ENCODE results near the gene MAP3K2. TPM values are rescaled to one million over a fixed set of nuclear protein-coding genes. Genes with fewer than 3 reads are reported as not detected.

The MAP3K2 gene
- polyA plus RNA-seq, 3 donors: 23.9 to 30.7 (median 25.1) TPM

DNA sequence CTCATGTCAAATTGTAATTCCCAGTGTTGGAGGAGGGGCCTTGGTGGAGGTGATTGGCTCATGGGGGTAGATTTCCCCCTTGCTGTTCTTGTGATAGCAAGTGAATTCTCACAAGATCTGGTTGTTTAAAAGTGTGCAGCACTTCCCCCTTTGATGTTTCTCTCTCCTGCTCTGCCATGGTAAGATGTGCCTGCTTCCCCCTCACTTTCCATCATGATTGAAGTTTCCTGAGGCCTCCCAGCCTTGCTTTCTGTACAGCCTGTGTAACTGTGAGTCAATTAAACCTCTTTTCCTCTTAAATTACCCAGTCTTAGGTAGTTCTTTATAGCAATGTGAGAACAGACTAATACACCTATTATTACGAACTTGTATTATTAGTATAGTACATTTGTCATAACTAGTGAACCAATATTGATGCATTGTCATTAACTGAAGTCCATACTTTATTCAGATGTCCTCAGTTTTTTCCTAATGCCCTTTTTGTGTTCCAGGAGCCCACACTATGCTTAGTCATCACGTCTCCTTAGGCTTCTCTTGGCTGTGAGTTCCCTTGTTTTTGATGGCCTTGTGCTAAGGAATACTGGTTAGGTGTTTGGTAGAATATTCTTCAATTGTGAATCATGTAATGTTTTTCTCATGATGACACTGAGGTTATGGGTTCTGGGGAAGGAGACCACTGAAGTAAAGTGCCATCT is 4.5 kb upstream of the MAP3K2 start:
- no peak for DNase-seq (ENCODE audit: extremely low read depth in 1 of 11, low read depth in 9 of 11, low spot score in 4 of 11)

DNA sequence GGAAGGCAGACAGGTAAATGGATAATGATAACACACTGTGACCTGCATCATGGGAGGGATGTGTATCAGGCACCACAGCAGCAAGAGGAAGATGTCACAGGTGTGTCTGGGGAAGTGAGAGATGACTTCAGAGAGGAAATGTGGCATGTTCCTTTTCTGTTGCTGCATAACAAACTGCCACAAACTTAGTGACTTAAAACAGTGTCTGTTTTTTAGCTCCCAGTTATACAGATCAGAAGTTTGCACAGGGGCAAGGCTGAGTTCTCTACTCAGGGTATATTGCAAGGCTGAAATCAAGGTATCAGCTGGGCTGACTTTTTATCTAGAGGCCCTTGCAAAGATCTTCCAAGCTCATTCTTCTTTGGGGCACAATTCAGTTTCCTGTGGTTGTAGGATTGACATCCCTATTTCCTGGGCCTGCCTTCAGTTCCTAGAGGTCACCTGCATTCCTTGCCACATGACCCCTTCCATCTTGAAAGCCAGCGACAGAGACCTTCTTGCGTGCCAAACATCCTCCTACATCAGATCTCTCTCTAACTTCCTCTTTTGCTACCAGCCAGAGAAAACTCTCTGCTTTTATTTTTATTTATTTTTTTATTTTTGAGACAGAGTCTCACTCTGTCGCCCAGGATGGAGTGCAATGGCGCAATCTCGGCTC is 2.1 kb upstream of the MAP3K2 start:
- no peak for DNase-seq (ENCODE audit: extremely low read depth in 1 of 11, low read depth in 9 of 11, low spot score in 4 of 11)

DNA sequence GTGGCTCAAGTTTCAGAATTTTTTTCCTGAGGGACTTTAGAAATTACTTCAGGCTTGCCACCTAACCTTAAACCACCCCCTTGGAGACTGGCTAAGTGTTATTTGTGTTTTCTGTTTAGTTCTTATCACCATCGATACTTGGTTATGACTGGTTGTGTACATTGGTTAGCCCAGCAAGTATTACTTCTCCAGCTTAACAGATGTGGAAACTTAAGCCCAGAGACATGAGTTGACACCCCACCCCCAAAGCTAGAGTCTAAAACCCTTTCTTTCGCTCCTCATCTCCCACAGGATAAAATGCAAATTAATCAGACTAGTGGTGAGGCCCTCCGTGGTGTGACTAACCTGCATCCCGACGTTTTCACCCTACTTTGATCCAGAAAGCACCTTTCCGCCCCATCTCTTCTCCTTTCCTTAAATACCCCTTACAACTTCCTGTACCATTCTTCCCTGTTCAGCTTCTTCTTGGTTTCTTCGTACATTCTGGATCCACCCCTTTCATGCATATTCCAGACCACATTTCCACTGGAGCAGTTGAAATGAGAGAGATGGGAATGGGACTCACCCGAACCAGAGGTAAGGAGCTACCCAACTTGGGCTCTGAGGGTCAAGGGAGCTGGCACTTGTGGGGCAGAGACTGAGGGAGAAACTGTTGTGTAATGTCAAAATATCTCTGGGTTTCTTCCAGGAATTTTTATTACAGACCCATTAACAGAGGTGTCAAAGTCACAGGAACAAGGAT is 819 bp upstream of the MAP3K2 start:
- no peak for DNase-seq (ENCODE audit: extremely low read depth in 1 of 11, low read depth in 9 of 11, low spot score in 4 of 11)

DNA sequence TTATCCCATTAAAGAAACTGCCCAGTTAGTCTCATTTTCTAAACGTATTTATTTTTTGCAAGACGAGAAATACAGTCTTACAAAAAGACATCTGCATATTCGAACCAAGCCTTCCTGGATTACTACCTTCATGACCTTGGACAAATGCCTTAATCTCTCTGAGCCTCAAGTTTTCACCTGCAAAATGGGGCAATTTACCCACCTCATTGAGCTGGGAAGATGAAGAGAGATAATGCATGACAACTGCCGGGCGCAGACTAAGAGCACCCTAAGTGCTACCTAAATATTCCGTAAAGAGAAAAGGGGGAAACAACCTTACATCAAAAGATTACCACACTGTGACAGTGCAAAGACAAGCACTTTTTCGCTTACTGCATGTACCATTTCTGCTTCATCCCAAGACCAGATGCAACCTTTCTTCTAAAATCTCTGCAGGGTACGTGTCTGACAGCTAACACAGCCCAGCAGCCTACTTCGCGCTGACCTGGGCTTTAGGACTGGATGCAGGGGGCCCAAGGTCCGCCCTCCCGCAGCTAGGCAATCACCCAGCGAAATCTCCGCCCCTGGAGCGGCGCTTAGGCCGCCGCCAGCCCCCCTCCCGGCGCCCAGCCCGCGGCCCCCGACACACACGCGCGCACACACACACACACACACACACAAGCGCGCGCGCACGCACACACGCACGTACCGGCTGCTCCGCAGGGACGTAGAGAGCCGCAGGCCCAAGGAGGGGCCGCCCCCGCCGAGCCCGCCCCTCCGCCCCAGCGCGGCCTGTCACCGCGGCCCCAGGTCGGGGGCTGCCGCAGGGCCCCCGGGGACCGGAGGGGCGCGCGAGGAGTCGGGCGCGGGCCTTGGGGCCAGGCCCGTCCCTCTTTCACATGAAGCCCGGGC is 766 bp downstream of the MAP3K2 start:
- peak in 10 of 11 donors; percentile 63 to 83 (median 76) for DNase-seq (ENCODE audit: extremely low read depth in 1 of 11, low read depth in 9 of 11, low spot score in 4 of 11)

DNA sequence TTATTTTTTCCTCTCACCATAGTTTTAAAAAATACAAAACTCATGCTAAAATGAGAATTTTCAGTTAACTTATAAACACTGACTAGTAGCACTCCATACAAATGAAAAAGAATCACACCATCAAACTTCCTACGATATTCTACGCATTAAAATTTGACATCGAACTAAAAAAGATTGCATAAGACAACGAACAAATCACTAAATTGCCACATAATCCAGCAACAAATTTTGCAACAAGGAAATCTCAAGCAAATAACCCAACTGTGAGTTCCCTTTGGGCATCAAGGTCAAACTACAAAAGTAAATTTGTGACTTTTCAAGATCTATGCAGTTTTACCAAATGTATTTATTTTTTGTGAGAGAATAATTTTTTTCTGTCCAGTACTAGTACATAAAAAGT is 1.5 kb downstream of the MAP3K2 start:
- DNase-seq (ENCODE audit: extremely low read depth in 1 of 11, low read depth in 9 of 11, low spot score in 4 of 11): no peak

DNA sequence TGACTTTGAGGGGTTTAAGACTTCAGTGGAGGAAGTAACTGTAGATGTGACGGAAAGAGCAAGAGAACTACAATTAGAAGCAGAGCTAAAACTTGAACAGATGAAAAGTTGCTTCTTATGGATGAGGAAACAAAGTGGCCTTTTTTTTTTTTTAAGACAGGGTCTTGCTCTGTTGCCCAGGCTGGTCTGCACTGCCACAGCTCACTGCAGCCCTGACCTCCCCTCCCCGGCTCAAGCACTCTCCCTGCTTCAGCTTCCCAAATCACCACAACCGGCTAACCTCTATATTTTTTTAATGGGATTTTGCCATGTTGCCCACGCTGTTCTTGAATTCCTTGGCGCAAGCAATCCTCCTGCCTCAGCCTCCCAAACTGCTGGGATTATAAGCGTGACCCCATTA is 3.2 kb downstream of the MAP3K2 start:
- DNase-seq (ENCODE audit: extremely low read depth in 1 of 11, low read depth in 9 of 11, low spot score in 4 of 11): no peak

GRCh38 chr2:127382831-127383230 is 4.9 kb downstream of the MAP3K2 start:
- DNase-seq (ENCODE audit: extremely low read depth in 1 of 11, low read depth in 9 of 11, low spot score in 4 of 11): no peak

DNA sequence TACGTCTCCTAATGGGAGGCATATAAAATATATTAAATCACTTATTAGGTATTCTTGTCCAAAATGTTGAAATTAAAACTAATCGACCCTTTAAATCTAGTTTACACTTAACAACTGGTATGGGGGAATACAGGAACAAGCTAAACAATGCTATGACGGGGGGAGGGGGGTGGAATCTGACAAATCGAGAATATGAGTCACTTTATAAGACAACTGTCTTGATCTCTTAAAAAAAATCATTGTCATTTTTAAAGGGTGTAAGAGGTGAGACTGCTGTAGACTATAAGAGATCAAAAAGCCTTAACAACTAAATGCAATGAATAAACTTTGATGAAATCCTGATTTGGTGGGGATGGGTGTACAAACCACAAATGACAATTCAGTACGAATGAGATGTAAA is 6.0 kb downstream of the MAP3K2 start:
- no peak for DNase-seq (ENCODE audit: extremely low read depth in 1 of 11, low read depth in 9 of 11, low spot score in 4 of 11)

- DNase-seq (ENCODE audit: extremely low read depth in 1 of 11, low read depth in 9 of 11, low spot score in 4 of 11): no peak
These were observed 7.9 kb downstream of the MAP3K2 start for GRCh38 chr2:127379712-127380355.

DNA sequence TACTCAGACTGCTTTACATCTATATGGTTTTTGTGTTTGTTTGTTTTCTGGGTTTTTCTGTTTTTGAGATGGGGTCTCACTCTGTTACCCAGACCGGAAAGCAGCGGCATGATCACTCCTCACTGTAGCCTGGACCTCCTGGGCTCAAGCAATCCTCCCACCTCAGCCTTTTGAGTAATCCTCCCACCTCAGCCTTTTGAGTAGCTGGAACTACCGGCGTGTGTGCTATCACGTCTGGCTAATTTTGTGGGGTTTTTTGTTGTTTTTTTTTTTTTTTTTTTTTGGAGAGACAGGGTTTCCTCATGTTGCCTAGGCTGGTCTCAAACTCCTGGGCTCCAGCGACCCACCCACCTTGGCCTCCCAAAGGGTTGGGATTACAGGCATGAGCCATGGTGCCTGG is 9.1 kb downstream of the MAP3K2 start:
- DNase-seq (ENCODE audit: extremely low read depth in 1 of 11, low read depth in 9 of 11, low spot score in 4 of 11): no peak

GRCh38 chr2:127377262-127377661 is 10.5 kb downstream of the MAP3K2 start:
- no peak for DNase-seq (ENCODE audit: extremely low read depth in 1 of 11, low read depth in 9 of 11, low spot score in 4 of 11)

DNA sequence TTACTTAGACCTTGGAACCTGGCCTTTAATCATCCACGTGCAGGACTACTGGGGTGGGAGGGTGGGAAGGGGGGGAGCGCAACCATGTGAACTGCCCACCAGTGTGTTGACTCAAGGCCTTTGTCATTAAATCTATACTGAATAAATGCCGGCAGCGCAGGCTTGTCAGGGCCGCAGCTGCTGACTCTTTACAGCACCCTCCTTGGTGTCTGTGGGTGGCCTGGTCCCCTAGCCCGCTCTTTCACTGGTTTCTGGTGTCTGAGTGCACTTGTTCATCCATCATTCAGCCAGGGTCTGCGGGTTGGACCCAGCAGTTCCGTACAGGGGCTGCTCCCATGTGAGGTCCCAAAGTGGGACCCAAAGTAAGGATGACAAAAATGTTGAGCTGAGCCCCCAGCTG is 11.5 kb downstream of the MAP3K2 start:
- no peak for DNase-seq (ENCODE audit: extremely low read depth in 1 of 11, low read depth in 9 of 11, low spot score in 4 of 11)

- no peak for DNase-seq (ENCODE audit: extremely low read depth in 1 of 11, low read depth in 9 of 11, low spot score in 4 of 11)
These were observed 14.3 kb downstream of the MAP3K2 start for GRCh38 chr2:127373362-127374083.

- no peak for DNase-seq (ENCODE audit: extremely low read depth in 1 of 11, low read depth in 9 of 11, low spot score in 4 of 11)
These were observed 16.7 kb downstream of the MAP3K2 start for GRCh38 chr2:127371037-127371436.

DNA sequence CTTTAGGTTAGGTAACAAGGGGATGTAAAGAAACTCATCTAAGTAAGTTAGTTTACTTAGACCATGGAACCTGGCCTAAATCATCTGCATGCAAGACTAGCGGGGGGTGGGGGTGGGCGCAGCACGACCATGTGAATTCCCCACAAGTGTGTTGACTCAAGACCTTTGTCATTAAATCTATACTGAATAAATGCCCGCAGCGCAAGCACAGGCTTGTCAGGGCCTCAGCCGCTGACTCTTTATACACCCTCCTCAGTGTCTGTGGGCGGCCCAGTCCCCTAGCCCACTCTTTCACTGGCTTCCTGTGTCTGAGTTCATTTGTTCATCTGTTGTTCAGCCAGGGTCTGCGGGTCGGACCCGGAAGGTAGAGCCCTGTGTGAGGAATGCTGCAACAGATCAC is 17.8 kb downstream of the MAP3K2 start:
- no peak for DNase-seq (ENCODE audit: extremely low read depth in 1 of 11, low read depth in 9 of 11, low spot score in 4 of 11)

- DNase-seq (ENCODE audit: extremely low read depth in 1 of 11, low read depth in 9 of 11, low spot score in 4 of 11): peak in 9 of 11 donors; percentile 5 to 32 (median 23)
These were observed 22.5 kb downstream of the MAP3K2 start for GRCh38 chr2:127365211-127365643.

DNA sequence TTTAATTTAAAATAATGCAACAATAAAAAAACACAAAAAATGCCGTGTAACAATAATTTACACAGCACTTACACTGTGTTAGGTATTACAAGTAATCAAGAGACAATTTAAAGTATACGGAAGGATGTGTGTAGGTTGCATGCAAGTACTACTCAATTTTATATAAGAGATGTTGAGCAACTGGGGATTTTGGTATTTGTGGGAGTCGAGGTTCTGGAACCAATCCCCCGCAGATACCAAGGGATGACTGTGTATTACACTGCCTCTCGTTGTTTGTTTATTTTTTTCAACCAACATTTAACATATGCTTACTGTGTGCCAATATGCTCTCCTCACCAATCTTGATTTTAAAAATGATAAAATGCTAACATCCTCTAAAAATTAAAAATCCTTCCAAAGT is 24.8 kb downstream of the MAP3K2 start:
- no peak for DNase-seq (ENCODE audit: extremely low read depth in 1 of 11, low read depth in 9 of 11, low spot score in 4 of 11)

Data from renal cortex interstitium (tissue), 11 donors.